PC-9 (cell line): Measurements from ENCODE around the gene DOCK7. TPM values are rescaled to one million over a fixed set of nuclear protein-coding genes. Genes with fewer than 3 reads are reported as not detected.

ENCODE experiments used
- BruUV-seq: library from RNA; stranded (reverse); fragments of 400-500 nt; replicated peaks from 2 replicates; lab custom pipeline; 2021; lab: Mats Ljungman, UMichigan
- CTCF ChIA-PET: fragments of 300-600 bp; sonication (Branson Sonifier 250); formaldehyde crosslinking; loops from one replicate; lab custom pipeline; 2022; ENCODE audit warnings: antibody characterized with exemption; lab: Charles Lee
- POLR2A ChIA-PET: fragments of 300-600 bp; sonication (Branson Sonifier 250); formaldehyde crosslinking; loops from one replicate; lab custom pipeline; 2022; ENCODE audit warnings: antibody characterized with exemption; ENCODE audit not compliant: unreplicated experiment; lab: Charles Lee
- DNase-seq, 2 experiments: peaks; one replicate each; pipeline versions ENCODE4 v3.0.0 to v3.0.0-alpha.2; 2015 to 2022; ENCODE audit warnings: mixed read lengths in 1 of 2
- H2AFZ ChIP-seq: fragments of 200-600 bp; sonication (generic); 2 replicates; pipeline ENCODE4 v1.8.1; 2017; ENCODE audit warnings: antibody characterized with exemption
- H3F3A ChIP-seq: fragments of 200-600 bp; sonication (generic); 2 replicates; pipeline ENCODE4 v1.8.1; 2017; ENCODE audit warnings: antibody characterized with exemption, mild to moderate bottlenecking, low read depth; ENCODE audit not compliant: insufficient read depth
- H3K27ac ChIP-seq: fragments of 200-600 bp; sonication (generic); 2 replicates; pipeline ENCODE4 v1.6.1; 2016; ENCODE audit warnings: mixed run types
- H3K27me3 ChIP-seq: fragments of 200-600 bp; sonication (generic); 2 replicates; pipeline ENCODE4 v1.6.1; 2016; ENCODE audit warnings: low read depth, mixed run types; ENCODE audit not compliant: insufficient read depth
- H3K36me3 ChIP-seq: fragments of 200-600 bp; sonication (generic); 2 replicates; pipeline ENCODE4 v1.6.1; 2016; ENCODE audit warnings: low read depth, mixed run types
- H3K4me1 ChIP-seq: fragments of 200-600 bp; sonication (generic); replicated peaks from 2 replicates; pipeline ENCODE4 v1.6.1; 2016; ENCODE audit warnings: mixed run types; ENCODE audit not compliant: insufficient read depth
- H3K4me2 ChIP-seq: fragments of 200-600 bp; sonication (generic); 2 replicates; pipeline ENCODE4 v1.6.1; 2017; ENCODE audit warnings: mixed run types
- H3K4me3 ChIP-seq: fragments of 200-600 bp; sonication (generic); 2 replicates; pipeline ENCODE4 v1.6.1; 2016; ENCODE audit warnings: mixed run types
- H3K79me2 ChIP-seq: fragments of 200-600 bp; sonication (generic); 2 replicates; pipeline ENCODE4 v1.6.1; 2017; ENCODE audit warnings: low read depth, mixed run types
- H3K9me2 ChIP-seq: fragments of 200-600 bp; sonication (generic); 2 replicates; pipeline ENCODE4 v1.8.1; 2017; ENCODE audit warnings: mild to moderate bottlenecking; ENCODE audit not compliant: insufficient read depth
- H3K9me3 ChIP-seq: fragments of 200-600 bp; sonication (generic); 2 replicates; pipeline ENCODE4 v1.8.1; 2016; ENCODE audit warnings: low read depth; ENCODE audit not compliant: insufficient read depth
- H4K20me1 ChIP-seq: fragments of 200-600 bp; sonication (generic); 2 replicates; pipeline ENCODE4 v1.8.1; 2017; ENCODE audit not compliant: insufficient read depth
- EZH2 ChIP-seq: fragments of 200-600 bp; sonication (generic); IDR thresholded peaks from 2 replicates; pipeline ENCODE4 v1.8.0; 2017; ENCODE audit warnings: antibody characterized with exemption, low read depth
- intact Hi-C: fragments of 100-400 bp; cut with micrococcal nuclease; formaldehyde crosslinking; loops from one replicate; pipeline ENCODE4 v1.10.0; 2022; ENCODE audit not compliant: unreplicated experiment
- total RNA-seq: library from RNA; stranded (reverse); gene quantifications from 2 replicates; pipeline ENCODE4 v1.2.3, GENCODE V29; 2021
- TF ChIP-seq, protein P1 (sequence below): fragments of 200-600 bp; sonication (generic); conservative IDR thresholded peaks from 2 replicates; pipeline ENCODE4 v1.6.1; 2017; ENCODE audit warnings: mixed run types, antibody characterized with exemption, mild to moderate bottlenecking, moderate library complexity

Gene DOCK7
- total RNA-seq, 1 experiment from 2014 or later: 34.0 TPM

DNA sequence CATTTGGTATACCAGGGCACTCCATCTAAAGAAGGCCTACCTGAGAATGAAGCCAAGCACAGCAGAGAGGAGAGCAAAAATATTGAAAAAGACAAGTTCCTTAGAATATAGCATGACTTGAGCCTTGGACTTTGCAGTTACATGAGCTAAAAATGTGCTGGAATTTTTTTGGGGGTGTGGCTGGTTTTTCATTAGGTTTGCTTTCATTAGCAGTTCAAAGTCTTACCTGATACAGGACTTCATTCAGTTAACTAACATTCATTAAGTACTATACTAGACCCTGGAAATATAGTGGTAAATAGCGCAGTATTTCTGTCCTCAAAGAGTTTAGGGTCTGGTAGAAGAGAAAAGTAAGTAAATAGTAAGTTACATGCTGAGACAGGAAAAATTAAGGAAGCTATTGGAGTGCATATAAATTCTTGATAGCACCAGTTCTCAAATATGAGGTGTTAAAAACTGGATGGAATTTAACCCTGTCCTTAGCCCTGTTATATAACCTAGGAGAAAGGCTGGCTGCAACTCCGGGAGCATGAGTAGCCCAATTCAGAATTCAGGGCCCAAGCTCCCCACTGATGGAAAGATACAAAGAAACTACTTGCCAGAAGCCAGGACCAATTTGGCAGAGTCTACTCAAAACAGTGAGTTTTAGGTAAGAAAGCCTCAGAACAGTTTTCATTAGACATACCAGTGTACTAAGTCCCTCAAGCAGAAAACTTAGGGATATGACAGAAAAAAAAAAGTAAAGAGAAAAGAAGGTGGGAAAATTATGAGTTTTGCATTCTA lies 3.1 kb upstream of the DOCK7 start:
- Histone ChIP-seq H3K27ac (no peak overlapping the region), H3K36me3 (no peaks in the 10 kb centered on the region), H3K9me2 (no peaks in the 10 kb centered on the region), H3K79me2 (peaks cover 14% of the 10 kb centered on the region), H2AFZ (no peak overlapping the region), H4K20me1 (no peaks in the 10 kb centered on the region), H3K9me3 (no peaks in the 10 kb centered on the region), H3F3A (peaks cover 11% of the 10 kb centered on the region; the same call in 1 of the 2 replicates), H3K27me3 (no peaks in the 10 kb centered on the region), H3K4me3 (no peak overlapping the region), H3K4me2 (no peak overlapping the region), H3K4me1 (peaks cover 35% of the 10 kb centered on the region)
- TF ChIP-seq, protein P1, sequence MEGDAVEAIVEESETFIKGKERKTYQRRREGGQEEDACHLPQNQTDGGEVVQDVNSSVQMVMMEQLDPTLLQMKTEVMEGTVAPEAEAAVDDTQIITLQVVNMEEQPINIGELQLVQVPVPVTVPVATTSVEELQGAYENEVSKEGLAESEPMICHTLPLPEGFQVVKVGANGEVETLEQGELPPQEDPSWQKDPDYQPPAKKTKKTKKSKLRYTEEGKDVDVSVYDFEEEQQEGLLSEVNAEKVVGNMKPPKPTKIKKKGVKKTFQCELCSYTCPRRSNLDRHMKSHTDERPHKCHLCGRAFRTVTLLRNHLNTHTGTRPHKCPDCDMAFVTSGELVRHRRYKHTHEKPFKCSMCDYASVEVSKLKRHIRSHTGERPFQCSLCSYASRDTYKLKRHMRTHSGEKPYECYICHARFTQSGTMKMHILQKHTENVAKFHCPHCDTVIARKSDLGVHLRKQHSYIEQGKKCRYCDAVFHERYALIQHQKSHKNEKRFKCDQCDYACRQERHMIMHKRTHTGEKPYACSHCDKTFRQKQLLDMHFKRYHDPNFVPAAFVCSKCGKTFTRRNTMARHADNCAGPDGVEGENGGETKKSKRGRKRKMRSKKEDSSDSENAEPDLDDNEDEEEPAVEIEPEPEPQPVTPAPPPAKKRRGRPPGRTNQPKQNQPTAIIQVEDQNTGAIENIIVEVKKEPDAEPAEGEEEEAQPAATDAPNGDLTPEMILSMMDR: no peak
- TF ChIP-seq EZH2: no peak
- ChIA-PET POLR2A (interaction anchor here (0.7 kb wide), 1 partner anchor 201 kb away, joined by 4 read pairs; no protein-coding TSS in a partner anchor), CTCF (interaction anchor here (0.6 kb wide), 1 partner anchor 81 kb away, joined by 3 read pairs; no protein-coding TSS in a partner anchor)
- BruUV-seq: no TSS peak
- intact Hi-C loops: no loop called here
- no peak for DNase-seq

DNA sequence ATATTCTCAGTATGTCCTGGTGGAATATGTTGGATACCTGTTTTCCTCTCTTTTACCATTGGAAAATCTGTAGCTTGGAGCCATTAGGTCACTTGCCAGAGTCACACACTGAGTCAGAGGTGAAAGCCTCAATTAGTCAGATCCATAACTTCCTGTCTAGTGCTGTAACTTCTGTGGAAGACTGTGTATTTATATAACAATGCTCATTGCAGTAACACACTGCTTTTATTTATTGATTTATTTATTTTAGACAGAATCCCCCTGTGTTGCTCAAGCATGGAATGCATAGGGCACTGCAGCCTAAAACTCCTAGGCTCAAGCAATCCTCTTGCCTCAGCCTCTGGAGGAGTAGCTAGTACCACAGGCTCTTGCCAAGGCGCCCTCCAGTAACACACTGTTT lies 1.3 kb upstream of the DOCK7 start:
- H3K4me3 ChIP-seq: peak overlapping the region; percentile 22; the same call in 1 of the 2 replicates
- H3K36me3 ChIP-seq: no peaks in the 10 kb centered on the region
- no peaks in the 10 kb centered on the region for H3K27me3 ChIP-seq
- no peaks in the 10 kb centered on the region for H4K20me1 ChIP-seq
- ChIA-PET CTCF (no interaction called here), POLR2A (interaction anchor here (0.5 kb wide), 1 partner anchor 62 kb away, joined by 4 read pairs; no protein-coding TSS in a partner anchor)
- H3K9me2 ChIP-seq: no peaks in the 10 kb centered on the region
- peaks cover 29% of the 10 kb centered on the region for H3K79me2 ChIP-seq
- TSS peak; percentile 29 for BruUV-seq
- peaks cover 49% of the 10 kb centered on the region for H3K4me1 ChIP-seq
- H3K4me2 ChIP-seq: peak overlapping the region; percentile 94
- H3K9me3 ChIP-seq: no peaks in the 10 kb centered on the region
- peaks cover 11% of the 10 kb centered on the region; the same call in 1 of the 2 replicates for H3F3A ChIP-seq
- TF ChIP-seq, protein P1: no peak
- no peak for TF ChIP-seq EZH2
- H3K27ac ChIP-seq: peak overlapping the region; percentile 65
- intact Hi-C loops: no loop called here
- DNase-seq: peak in 1 of 2 experiments; percentile 81
- H2AFZ ChIP-seq: peak overlapping the region; percentile 28; the same call in 1 of the 2 replicates

DNA sequence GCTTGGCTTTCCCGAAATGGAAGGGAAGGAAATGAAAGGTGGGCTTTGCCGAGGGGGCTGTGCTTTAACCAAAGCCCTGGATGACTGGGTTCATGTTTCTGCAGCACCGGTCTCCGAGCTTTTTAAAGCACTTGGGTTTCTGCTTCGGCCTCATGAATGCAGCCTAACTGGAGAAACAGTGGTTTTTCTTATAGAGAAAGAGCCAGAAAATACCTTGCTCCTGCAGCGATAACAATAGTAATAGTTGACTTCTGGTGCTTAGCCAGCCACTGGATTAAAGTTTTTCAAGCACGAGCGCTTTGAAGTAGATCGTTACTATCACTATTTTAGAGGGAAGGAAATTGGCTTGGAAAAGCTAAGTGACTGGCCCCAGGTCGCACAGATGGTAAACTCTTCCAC lies 500 bp upstream of the DOCK7 start:
- ChIA-PET CTCF (interaction anchor here (0.7 kb wide), 1 partner anchor 736 kb away, joined by 4 read pairs; no protein-coding TSS in a partner anchor), POLR2A (no interaction called here)
- H2AFZ ChIP-seq: peak overlapping the region; percentile 100
- H3K9me3 ChIP-seq: no peaks in the 10 kb centered on the region
- H3K4me2 ChIP-seq: peak overlapping the region; percentile 94
- no peaks in the 10 kb centered on the region for H3K36me3 ChIP-seq
- intact Hi-C loops: no loop called here
- H3F3A ChIP-seq: peaks cover 11% of the 10 kb centered on the region; the same call in 1 of the 2 replicates
- DNase-seq: no peak
- BruUV-seq: TSS peak; percentile 46
- no peaks in the 10 kb centered on the region for H4K20me1 ChIP-seq
- no peaks in the 10 kb centered on the region for H3K27me3 ChIP-seq
- no peak for TF ChIP-seq EZH2
- TF ChIP-seq, protein P1: no peak
- H3K9me2 ChIP-seq: no peaks in the 10 kb centered on the region
- peak overlapping the region; percentile 35 for H3K27ac ChIP-seq
- H3K4me1 ChIP-seq: peaks cover 55% of the 10 kb centered on the region
- H3K4me3 ChIP-seq: peak overlapping the region; percentile 75
- H3K79me2 ChIP-seq: peaks cover 37% of the 10 kb centered on the region
